ENCODE data around the gene MAN2B2.

The MAN2B2 gene

DNA sequence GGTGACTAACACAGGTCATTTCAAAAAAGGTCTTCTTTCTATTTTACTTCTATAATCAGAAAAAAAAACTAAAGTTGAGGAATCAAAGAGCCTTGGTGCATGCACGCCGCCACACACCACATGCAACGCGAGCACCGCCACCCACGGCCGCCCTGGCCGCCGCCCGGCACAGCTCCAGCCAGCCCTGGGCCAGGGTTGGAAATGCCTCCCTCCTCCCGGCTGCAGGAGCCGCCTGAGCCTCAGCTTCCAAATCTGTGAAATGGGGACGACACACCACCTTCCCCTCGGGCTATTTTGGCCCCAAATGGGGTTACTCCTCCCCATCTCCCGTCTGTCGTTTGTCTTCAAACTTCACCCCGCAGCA is 39.7 kb upstream of the MAN2B2 start:
- Histone ChIP-seq H2AFZ (ENCODE audit: low read depth, low read length) (no peak overlapping the region), H3K36me3 (ENCODE audit: insufficient read depth, low read length) (no peaks in the 10 kb centered on the region), H3K4me1 (ENCODE audit: insufficient read depth, low read length) (no peaks in the 10 kb centered on the region), H3K9me3 (ENCODE audit: low read length) (no peaks in the 10 kb centered on the region), H3K4me3 (ENCODE audit: low read length) (no peak overlapping the region), H3K27me3 (ENCODE audit: insufficient read depth, low read length) (peaks cover 15% of the 10 kb centered on the region)

DNA sequence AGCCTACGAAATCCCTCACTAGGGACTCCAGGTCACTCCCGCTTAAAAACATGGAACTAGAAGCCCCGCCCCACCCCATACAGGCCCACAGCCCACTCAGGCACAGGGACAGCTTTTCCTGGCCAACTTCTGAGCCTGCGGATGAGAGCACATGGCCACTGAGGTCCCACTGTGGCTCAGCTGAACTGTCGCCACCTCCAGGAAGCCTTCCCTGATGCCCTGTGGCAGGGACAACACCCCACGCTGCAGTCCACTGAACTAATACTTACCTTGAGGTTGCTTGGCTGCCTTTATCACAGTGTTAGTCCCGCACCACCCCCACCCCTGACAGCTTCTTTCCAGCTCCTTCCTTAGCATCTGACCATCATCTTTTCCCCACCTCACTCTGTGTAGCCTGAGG is 39.3 kb upstream of the MAN2B2 start:
- Histone ChIP-seq H3K9me3 (ENCODE audit: low read length) (no peaks in the 10 kb centered on the region), H3K36me3 (ENCODE audit: insufficient read depth, low read length) (no peaks in the 10 kb centered on the region), H2AFZ (ENCODE audit: low read depth, low read length) (no peak overlapping the region), H3K4me1 (ENCODE audit: insufficient read depth, low read length) (no peaks in the 10 kb centered on the region), H3K4me3 (ENCODE audit: low read length) (no peak overlapping the region), H3K27me3 (ENCODE audit: insufficient read depth, low read length) (peaks cover 15% of the 10 kb centered on the region)

DNA sequence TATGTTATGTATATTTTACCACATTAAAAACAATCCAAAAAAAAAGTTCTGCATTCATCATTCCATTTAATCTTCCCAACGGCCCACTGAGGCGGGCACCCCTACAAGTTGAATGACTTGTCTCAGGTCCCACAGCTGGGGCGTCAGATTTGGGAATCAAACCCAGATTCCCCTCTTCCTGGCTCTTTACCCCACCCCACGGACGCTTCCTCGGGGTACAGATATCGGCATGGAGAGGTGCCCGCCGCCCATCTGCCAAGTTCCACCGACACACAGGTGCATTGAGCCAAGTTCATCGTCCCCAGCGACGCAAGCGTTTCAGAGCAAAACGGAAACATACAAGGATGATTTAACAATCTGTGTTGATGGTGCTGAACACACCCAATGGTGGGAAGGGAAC is 36.9 kb upstream of the MAN2B2 start:
- peaks cover 13% of the 10 kb centered on the region for H3K27me3 ChIP-seq (ENCODE audit: insufficient read depth, low read length)
- no peaks in the 10 kb centered on the region for H3K4me1 ChIP-seq (ENCODE audit: insufficient read depth, low read length)
- H2AFZ ChIP-seq (ENCODE audit: low read depth, low read length): no peak overlapping the region
- H3K9me3 ChIP-seq (ENCODE audit: low read length): no peaks in the 10 kb centered on the region
- no peak overlapping the region for H3K4me3 ChIP-seq (ENCODE audit: low read length)
- H3K36me3 ChIP-seq (ENCODE audit: insufficient read depth, low read length): no peaks in the 10 kb centered on the region

DNA sequence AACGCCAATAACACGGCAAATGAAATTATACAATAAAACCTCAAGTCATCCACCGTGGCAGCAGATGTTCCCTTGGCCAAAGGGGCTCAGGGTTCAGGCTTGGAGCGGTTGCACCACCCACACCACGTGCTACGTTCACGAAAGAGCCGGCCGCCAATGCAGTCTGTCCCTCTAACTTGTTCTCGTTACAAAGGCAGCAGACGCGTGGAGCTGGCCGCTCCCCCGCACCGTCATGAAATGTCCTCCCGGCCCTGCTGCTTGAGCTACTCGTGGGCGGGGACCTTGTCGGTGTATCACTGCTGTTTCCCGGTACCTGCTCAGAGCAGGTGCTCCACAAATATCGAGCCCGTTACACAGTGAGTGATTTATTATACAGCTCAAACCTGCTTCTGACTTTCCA is 36.4 kb upstream of the MAN2B2 start:
- no peaks in the 10 kb centered on the region for H3K9me3 ChIP-seq (ENCODE audit: low read length)
- no peak overlapping the region for H3K4me3 ChIP-seq (ENCODE audit: low read length)

DNA sequence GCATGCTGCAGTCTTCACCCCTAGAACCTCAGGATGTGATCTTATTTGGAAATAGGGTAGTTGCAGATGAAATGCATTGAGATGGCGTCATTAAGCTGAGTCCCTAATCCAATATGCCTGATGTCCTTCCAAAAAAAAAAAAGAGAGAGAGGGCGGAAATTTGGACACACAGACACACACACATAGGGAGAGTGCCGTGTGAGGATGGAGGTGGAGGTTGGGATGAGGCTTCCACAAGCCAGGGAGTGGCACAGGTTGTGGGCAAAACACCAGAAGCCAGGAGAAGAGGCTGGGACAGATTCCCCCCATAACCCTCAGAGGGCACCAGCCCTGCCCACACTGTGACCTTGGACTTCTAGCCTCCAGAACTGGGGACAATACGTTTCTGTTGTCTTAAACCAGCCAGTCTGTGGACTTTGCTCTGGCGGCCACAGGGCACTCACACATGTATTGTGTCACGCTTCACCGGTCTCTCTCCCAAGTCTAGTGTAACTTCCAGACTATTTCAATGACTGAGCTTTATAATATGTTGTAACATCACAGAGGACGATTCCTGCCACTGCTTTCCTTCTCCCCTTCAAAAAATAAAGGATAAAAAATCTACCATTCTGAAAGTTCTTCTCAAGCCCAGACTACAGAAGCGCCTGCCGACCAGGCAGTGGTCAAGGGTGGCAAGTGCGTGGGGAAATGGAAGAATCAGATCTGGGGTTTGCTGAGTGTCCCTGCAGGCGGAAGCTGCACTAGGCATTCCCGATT is 35.8 kb upstream of the MAN2B2 start:
- Histone ChIP-seq H2AFZ (ENCODE audit: low read depth, low read length) (no peak overlapping the region), H3K9me3 (ENCODE audit: low read length) (no peaks in the 10 kb centered on the region), H3K4me3 (ENCODE audit: low read length) (no peak overlapping the region), H3K4me1 (ENCODE audit: insufficient read depth, low read length) (no peaks in the 10 kb centered on the region), H3K36me3 (ENCODE audit: insufficient read depth, low read length) (no peaks in the 10 kb centered on the region), H3K27me3 (ENCODE audit: insufficient read depth, low read length) (peaks cover 16% of the 10 kb centered on the region)

More for the DNA sequence above, 36.4 kb upstream of the MAN2B2 start:
- Histone ChIP-seq H3K36me3 (ENCODE audit: insufficient read depth, low read length) (no peaks in the 10 kb centered on the region), H3K4me1 (ENCODE audit: insufficient read depth, low read length) (no peaks in the 10 kb centered on the region), H2AFZ (ENCODE audit: low read depth, low read length) (no peak overlapping the region), H3K27me3 (ENCODE audit: insufficient read depth, low read length) (peaks cover 14% of the 10 kb centered on the region)

DNA sequence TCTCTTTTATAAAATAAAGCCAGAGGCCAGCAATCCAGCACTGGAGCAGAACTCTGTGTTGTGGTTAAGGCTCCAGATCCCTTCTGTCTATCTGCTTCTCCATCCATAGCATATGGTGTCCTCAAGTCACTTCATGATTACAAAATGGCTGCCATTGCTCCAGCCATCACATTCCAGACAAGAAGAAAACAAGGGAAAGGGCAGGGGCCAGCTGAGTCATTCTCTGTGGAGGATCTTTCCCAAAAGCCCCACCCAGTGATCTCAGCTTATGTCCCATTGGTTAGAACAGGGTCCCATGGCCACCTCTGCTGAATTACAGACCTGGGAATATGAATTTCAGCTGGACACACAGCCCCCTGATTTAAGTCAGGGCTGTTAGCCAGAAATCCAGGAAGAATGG is 34.1 kb upstream of the MAN2B2 start:
- H3K9me3 ChIP-seq (ENCODE audit: low read length): no peaks in the 10 kb centered on the region
- H2AFZ ChIP-seq (ENCODE audit: low read depth, low read length): no peak overlapping the region
- H3K4me1 ChIP-seq (ENCODE audit: insufficient read depth, low read length): no peaks in the 10 kb centered on the region
- H3K36me3 ChIP-seq (ENCODE audit: insufficient read depth, low read length): no peaks in the 10 kb centered on the region
- H3K27me3 ChIP-seq (ENCODE audit: insufficient read depth, low read length): peaks cover 16% of the 10 kb centered on the region
- no peak overlapping the region for H3K4me3 ChIP-seq (ENCODE audit: low read length)

DNA sequence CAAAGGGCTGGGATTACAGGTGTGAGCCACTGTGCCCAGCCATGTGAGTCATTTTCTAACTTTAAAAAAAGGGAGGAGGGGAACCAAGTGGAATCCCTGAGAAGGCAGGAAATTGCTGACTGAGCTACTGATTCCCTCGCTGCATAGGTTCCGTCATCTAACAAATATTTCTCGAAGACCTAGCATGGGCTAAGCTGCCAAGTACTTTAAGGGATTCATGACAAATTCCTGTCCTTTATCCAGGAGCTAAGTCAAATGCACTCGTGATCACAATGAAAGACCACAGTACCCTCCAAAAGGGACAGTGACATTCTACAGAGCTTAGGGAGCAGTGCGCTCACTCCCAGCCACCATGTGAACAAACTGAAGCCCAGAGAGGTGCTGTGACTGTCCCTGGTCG is 33.2 kb upstream of the MAN2B2 start:
- peaks cover 16% of the 10 kb centered on the region for H3K27me3 ChIP-seq (ENCODE audit: insufficient read depth, low read length)
- no peaks in the 10 kb centered on the region for H3K4me1 ChIP-seq (ENCODE audit: insufficient read depth, low read length)
- H3K4me3 ChIP-seq (ENCODE audit: low read length): no peak overlapping the region
- H3K9me3 ChIP-seq (ENCODE audit: low read length): no peaks in the 10 kb centered on the region
- no peak overlapping the region for H2AFZ ChIP-seq (ENCODE audit: low read depth, low read length)
- no peaks in the 10 kb centered on the region for H3K36me3 ChIP-seq (ENCODE audit: insufficient read depth, low read length)

DNA sequence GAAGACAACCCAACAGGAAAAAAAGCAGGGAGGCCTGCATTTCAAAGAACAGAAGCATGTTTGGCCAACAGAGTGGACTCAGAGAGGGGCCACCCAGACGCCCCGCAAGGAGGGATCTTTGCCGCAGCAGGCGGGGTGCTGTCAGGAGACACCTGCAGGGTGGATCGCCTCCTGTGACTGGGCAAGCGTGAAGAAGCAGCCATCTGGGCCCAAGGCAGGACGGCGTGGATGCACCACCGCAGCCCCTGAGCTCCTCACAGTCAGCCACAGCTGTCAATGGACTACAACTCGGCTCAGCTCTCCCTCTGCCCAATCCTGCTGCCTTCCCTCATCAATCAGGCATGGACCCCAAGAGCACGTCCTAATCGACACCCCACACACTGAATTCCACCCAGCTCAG is 32.0 kb upstream of the MAN2B2 start:
- H3K36me3 ChIP-seq (ENCODE audit: insufficient read depth, low read length): no peaks in the 10 kb centered on the region
- no peaks in the 10 kb centered on the region for H3K9me3 ChIP-seq (ENCODE audit: low read length)
- peaks cover 16% of the 10 kb centered on the region for H3K27me3 ChIP-seq (ENCODE audit: insufficient read depth, low read length)
- H3K4me1 ChIP-seq (ENCODE audit: insufficient read depth, low read length): no peaks in the 10 kb centered on the region
- no peak overlapping the region for H3K4me3 ChIP-seq (ENCODE audit: low read length)
- H2AFZ ChIP-seq (ENCODE audit: low read depth, low read length): no peak overlapping the region

DNA sequence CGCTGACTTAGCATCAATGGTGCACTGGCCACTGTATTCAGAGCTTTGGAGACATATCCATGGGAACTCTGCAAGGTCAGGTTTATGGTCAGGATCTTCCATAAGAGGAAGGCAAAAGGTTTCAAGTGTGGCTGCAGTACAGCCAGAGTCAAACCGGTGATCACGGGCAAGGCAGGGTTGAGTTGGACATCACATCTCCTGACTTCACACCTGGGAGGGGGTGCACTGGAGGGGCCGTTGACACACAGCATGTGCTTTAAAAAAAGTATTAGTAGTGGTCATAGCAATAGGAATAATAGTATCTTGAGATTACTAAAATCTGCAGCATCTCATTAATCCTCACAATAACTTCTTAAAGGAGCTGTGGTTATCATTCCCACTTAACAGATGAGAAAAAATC is 28.9 kb upstream of the MAN2B2 start:
- no peak overlapping the region for H3K4me3 ChIP-seq (ENCODE audit: low read length)
- H2AFZ ChIP-seq (ENCODE audit: low read depth, low read length): no peak overlapping the region
- no peaks in the 10 kb centered on the region for H3K4me1 ChIP-seq (ENCODE audit: insufficient read depth, low read length)
- no peaks in the 10 kb centered on the region for H3K9me3 ChIP-seq (ENCODE audit: low read length)
- H3K36me3 ChIP-seq (ENCODE audit: insufficient read depth, low read length): no peaks in the 10 kb centered on the region
- H3K27me3 ChIP-seq (ENCODE audit: insufficient read depth, low read length): peaks cover 21% of the 10 kb centered on the region

DNA sequence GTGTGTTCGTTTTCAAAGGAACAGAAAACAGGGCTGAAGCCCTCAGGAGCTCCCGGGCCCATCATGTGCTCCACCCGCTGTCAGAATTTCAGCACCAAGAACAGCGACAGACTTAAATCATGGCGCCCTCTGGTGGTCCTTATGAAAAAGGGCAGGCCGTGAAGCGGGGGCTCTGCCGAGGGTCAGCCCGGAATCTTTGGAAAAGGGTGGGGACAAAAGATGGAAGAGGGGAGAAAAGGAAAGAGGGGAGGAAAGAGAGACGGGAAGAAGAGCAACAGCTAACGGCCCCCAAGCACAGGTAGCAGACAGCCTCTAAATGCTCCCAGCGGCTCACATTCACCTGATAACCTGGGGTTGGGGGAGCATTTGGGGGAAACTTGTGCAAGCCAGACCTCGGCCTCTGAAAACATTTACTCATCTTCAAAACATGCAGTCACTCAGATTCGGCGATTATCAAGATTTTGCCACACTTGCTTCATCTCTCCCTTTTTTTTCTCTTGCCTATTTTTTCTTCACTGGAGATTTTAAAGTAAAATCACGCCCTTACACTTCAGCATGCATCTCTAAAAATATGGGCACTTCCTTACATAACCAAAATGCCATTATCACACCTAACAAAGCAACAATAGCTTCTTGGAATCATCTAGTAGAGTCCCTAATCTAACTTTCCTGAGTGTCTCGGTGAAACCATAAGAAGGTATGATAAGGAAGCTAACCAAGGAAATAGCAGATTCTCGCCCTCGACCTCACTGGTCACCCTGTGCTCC is 28.1 kb upstream of the MAN2B2 start:
- H3K27me3 ChIP-seq (ENCODE audit: insufficient read depth, low read length): peaks cover 21% of the 10 kb centered on the region
- H3K4me1 ChIP-seq (ENCODE audit: insufficient read depth, low read length): no peaks in the 10 kb centered on the region
- H3K9me3 ChIP-seq (ENCODE audit: low read length): no peaks in the 10 kb centered on the region
- no peak overlapping the region for H2AFZ ChIP-seq (ENCODE audit: low read depth, low read length)
- no peaks in the 10 kb centered on the region for H3K36me3 ChIP-seq (ENCODE audit: insufficient read depth, low read length)
- no peak overlapping the region for H3K4me3 ChIP-seq (ENCODE audit: low read length)

DNA sequence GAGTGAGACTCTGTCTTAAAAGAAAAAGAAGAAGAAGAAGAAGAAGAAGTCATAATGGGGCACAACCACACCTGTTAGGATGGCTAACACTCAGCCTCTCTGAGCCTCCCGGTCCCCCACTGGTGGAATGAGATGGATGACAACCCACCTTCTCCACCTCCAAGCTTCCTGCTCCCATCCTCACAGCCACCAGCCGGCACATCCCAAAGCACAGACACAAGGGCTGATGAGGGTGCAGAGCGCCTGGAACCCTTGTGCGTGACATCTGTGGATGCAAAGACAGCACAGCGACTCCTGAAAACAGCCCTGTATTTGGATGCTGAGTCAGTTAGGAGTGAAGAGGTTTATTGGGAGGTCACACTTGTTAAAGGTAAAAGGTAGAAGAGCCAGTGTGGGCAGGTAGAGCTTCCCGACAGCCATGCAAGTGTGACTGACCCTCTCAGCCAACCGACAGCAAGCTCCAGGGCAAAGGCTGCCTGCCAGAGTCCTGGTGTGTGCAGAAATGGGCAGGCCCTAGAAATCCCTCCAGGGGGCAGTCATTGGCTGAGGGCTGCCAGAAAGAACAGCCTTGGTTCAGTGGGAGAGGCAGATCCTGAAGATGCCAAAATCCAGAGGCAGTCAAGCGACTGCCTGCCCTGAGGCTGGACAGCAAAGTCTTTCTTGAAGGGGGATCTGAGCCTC is 26.6 kb upstream of the MAN2B2 start:
- Histone ChIP-seq H2AFZ (ENCODE audit: low read depth, low read length) (no peak overlapping the region), H3K36me3 (ENCODE audit: insufficient read depth, low read length) (no peaks in the 10 kb centered on the region), H3K9me3 (ENCODE audit: low read length) (no peaks in the 10 kb centered on the region), H3K4me1 (ENCODE audit: insufficient read depth, low read length) (no peaks in the 10 kb centered on the region), H3K27me3 (ENCODE audit: insufficient read depth, low read length) (peaks cover 22% of the 10 kb centered on the region), H3K4me3 (ENCODE audit: low read length) (no peak overlapping the region)

DNA sequence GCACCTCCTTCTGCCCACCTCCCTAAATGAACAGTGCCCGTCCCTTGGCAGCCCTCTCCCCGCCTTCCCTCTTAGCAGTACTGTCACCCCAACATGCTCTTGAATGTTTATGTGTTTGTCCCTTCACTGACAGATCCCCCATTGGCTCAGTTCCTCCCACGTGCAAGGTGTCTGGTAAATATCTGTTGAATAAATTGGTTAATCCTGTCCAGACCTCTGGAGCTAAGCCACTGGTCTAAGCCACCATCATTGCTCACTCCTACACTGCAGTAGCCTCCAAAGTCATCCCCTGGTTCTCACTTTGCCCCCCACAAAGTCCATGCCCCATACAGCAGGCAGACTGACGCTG is 26.1 kb upstream of the MAN2B2 start:
- Histone ChIP-seq H3K4me3 (ENCODE audit: low read length) (no peak overlapping the region), H3K9me3 (ENCODE audit: low read length) (no peaks in the 10 kb centered on the region), H3K36me3 (ENCODE audit: insufficient read depth, low read length) (no peaks in the 10 kb centered on the region), H3K4me1 (ENCODE audit: insufficient read depth, low read length) (no peaks in the 10 kb centered on the region), H2AFZ (ENCODE audit: low read depth, low read length) (no peak overlapping the region), H3K27me3 (ENCODE audit: insufficient read depth, low read length) (peaks cover 23% of the 10 kb centered on the region)

DNA sequence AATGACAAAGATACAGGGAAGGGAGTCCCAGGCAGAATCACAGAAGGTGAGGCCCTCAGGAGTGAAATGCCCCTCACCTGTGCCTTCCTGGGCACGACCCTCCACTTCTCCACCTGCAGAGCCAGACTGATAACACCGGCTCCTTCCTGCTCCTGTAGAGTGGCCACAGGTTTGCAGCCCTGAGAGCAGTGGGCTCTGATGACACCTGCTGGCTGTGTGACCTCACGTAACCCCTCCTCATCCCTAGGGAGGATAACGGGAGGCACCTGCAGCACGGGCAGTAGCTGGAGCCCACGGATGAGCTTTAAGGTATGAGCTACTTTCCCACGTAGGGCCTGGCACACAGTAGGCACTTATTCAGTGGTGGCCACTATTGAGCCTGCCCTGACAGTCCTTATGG is 25.5 kb upstream of the MAN2B2 start:
- Histone ChIP-seq H2AFZ (ENCODE audit: low read depth, low read length) (no peak overlapping the region), H3K27me3 (ENCODE audit: insufficient read depth, low read length) (peaks cover 23% of the 10 kb centered on the region), H3K36me3 (ENCODE audit: insufficient read depth, low read length) (no peaks in the 10 kb centered on the region), H3K9me3 (ENCODE audit: low read length) (no peaks in the 10 kb centered on the region), H3K4me1 (ENCODE audit: insufficient read depth, low read length) (no peaks in the 10 kb centered on the region), H3K4me3 (ENCODE audit: low read length) (no peak overlapping the region)

Measured in neuron (in vitro differentiated cells).